Endothelial cell of umbilical vein (primary cell): ENCODE measurements around the gene STX8.

Experiments used
- EZH2 ChIP-seq: IDR thresholded peaks from 2 replicates; pipeline ENCODE4 v1.6.1; 2012; ENCODE audit warnings: borderline replicate concordance, low read depth, mild to moderate bottlenecking, moderate library complexity, low read length, inconsistent platforms; ENCODE audit not compliant: severe bottlenecking
- TF ChIP-seq, protein P1 (sequence below), 2 donors: IDR thresholded peaks; 1 replicate in 1 of 2; 2 replicates in 1 of 2; pipeline ENCODE4 v1.5.1; 2011; ENCODE audit warnings: low read length in 2 of 2, mild to moderate bottlenecking in 2 of 2, moderate library complexity in 2 of 2, control low read depth in 1 of 2, inconsistent platforms in 1 of 2, low read depth in 1 of 2; ENCODE audit not compliant: insufficient read depth in 1 of 2; ENCODE audit errors: extremely low read depth in 1 of 2

DNA sequence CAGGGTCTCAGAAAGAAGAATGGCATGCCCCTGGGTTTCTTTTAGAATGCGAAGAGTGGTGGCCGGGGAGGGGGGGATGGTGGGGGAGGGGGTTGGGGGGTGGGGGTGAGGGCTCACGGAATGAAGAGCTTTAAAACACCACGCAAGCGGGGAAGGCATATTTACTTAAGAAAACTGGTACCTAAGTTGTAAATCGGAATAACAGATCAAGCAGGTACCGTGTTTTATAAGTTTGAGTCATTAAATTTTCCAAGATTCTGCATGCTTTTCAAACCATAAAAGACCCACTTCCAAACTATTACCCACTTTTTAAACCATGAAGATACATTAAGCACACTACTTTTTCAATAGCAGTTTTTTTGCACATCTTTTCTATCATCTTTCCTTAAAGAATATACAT lies 130.2 kb downstream of the STX8 start:
- TF ChIP-seq EZH2: no peak
- TF ChIP-seq, protein P1, sequence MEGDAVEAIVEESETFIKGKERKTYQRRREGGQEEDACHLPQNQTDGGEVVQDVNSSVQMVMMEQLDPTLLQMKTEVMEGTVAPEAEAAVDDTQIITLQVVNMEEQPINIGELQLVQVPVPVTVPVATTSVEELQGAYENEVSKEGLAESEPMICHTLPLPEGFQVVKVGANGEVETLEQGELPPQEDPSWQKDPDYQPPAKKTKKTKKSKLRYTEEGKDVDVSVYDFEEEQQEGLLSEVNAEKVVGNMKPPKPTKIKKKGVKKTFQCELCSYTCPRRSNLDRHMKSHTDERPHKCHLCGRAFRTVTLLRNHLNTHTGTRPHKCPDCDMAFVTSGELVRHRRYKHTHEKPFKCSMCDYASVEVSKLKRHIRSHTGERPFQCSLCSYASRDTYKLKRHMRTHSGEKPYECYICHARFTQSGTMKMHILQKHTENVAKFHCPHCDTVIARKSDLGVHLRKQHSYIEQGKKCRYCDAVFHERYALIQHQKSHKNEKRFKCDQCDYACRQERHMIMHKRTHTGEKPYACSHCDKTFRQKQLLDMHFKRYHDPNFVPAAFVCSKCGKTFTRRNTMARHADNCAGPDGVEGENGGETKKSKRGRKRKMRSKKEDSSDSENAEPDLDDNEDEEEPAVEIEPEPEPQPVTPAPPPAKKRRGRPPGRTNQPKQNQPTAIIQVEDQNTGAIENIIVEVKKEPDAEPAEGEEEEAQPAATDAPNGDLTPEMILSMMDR (IDR thresholded peaks at IDR 0.05; ENCODE audit: extremely low read depth in 1 of 2, insufficient read depth in 1 of 2, low read depth in 1 of 2, low read length in 2 of 2): no peak
